Measurements from ENCODE around the gene API5. TPM values are rescaled to one million over a fixed set of nuclear protein-coding genes. Genes with fewer than 3 reads are reported as not detected.
A peak's percentile ranks its signal among the peaks of the same experiment; 100 is the strongest.

The API5 gene
- polyA plus RNA-seq, 1 of the 3 experiments (the other 2 are of a cell fraction), result 80.9 TPM

DNA sequence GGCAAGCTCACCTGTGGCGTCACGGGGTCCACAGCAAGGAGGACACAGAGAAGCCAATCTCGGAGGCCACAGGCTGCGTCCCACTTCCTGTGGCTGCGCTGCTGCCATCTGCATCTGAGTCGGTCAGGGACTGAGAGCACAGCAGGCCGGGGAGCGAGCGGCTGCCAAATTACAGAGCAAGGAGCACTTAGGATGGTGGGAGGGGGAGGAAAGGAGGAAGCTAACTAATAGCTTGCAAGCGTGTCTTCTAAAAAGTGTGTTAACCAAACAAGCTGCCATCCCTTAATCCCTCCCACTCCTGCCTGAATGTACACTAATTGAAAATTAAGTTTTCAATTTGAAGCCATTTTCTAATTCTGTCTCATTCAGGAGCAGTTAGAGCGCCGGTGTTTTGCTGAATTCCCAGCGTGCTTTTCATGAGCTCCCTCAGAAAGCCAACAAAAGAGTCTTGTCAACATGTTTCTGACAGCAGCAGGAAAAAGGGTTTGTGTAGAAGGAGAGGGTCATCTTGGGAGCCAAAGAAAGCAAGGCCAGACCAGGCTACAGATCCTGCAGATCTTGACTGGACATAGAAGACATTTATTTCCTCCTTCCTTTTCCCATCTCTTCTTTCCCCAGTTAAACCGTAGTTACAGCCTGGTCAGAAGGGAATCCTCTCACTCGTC lies 42.4 kb upstream of the API5 start:
- 28% methylated on average over 15 of the region's 15 CpGs for WGBS (ENCODE audit: low lambda C conversion rate)
- H3K9ac ChIP-seq, result no peak overlapping the region
- H3K36me3 ChIP-seq (replicated peaks in 1 of 2; ENCODE audit: control insufficient read depth in 1 of 2, insufficient read depth in 2 of 2, low read length in 1 of 2), result no peaks in the 10 kb centered on the region
- no peaks in the 10 kb centered on the region for H4K20me1 ChIP-seq (ENCODE audit: insufficient read depth)
- no peaks in the 10 kb centered on the region for H3K9me3 ChIP-seq
- peak; percentile 50 for DNase-seq
- no peak overlapping the region for H3K4me3 ChIP-seq (ENCODE audit: low read depth in 2 of 2, low read length in 1 of 2)
- no peak overlapping the region for H2AFZ ChIP-seq (ENCODE audit: low read depth)
- H3K27ac ChIP-seq (ENCODE audit: low read depth in 2 of 2, low read length in 1 of 2), result peak overlapping the region in 1 of 2 experiments; percentile 71; a peak in 2 of 4 replicates
- H3K79me2 ChIP-seq (ENCODE audit: insufficient read depth), result no peaks in the 10 kb centered on the region
- peaks cover 0 to 21% of the 10 kb centered on the region in 2 experiments; a peak in 2 of 4 replicates for H3K4me1 ChIP-seq (ENCODE audit: control insufficient read depth in 1 of 2, insufficient read depth in 2 of 2, low read depth in 1 of 2, low read length in 1 of 2)
- TF ChIP-seq, protein P1, sequence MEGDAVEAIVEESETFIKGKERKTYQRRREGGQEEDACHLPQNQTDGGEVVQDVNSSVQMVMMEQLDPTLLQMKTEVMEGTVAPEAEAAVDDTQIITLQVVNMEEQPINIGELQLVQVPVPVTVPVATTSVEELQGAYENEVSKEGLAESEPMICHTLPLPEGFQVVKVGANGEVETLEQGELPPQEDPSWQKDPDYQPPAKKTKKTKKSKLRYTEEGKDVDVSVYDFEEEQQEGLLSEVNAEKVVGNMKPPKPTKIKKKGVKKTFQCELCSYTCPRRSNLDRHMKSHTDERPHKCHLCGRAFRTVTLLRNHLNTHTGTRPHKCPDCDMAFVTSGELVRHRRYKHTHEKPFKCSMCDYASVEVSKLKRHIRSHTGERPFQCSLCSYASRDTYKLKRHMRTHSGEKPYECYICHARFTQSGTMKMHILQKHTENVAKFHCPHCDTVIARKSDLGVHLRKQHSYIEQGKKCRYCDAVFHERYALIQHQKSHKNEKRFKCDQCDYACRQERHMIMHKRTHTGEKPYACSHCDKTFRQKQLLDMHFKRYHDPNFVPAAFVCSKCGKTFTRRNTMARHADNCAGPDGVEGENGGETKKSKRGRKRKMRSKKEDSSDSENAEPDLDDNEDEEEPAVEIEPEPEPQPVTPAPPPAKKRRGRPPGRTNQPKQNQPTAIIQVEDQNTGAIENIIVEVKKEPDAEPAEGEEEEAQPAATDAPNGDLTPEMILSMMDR (IDR thresholded peaks at IDR 0.05), result no peak
- TF ChIP-seq, protein P2, sequence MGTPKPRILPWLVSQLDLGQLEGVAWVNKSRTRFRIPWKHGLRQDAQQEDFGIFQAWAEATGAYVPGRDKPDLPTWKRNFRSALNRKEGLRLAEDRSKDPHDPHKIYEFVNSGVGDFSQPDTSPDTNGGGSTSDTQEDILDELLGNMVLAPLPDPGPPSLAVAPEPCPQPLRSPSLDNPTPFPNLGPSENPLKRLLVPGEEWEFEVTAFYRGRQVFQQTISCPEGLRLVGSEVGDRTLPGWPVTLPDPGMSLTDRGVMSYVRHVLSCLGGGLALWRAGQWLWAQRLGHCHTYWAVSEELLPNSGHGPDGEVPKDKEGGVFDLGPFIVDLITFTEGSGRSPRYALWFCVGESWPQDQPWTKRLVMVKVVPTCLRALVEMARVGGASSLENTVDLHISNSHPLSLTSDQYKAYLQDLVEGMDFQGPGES (IDR thresholded peaks at IDR 0.05; ENCODE audit: low read depth, low read length), result no peak
- TF ChIP-seq SIN3A (IDR thresholded peaks at IDR 0.05; ENCODE audit: borderline replicate concordance, low read depth, low read length) (no peak), TCF12 (IDR thresholded peaks at IDR 0.05) (no peak), USF2 (IDR thresholded peaks at IDR 0.05; ENCODE audit: borderline replicate concordance, low read depth, low read length) (no peak), ZBTB33 (IDR thresholded peaks at IDR 0.05; ENCODE audit: borderline replicate concordance, low read depth) (no peak), POLR2AphosphoS5 (IDR thresholded peaks at IDR 0.05; ENCODE audit: low read depth, low read length) (no peak), FOXM1 (IDR thresholded peaks at IDR 0.05; ENCODE audit: low read depth) (no peak), RCOR1 (IDR thresholded peaks at IDR 0.05; ENCODE audit: low read length) (no peak), RXRA (IDR thresholded peaks at IDR 0.05; ENCODE audit: borderline replicate concordance, low read depth) (no peak), GABPA (IDR thresholded peaks at IDR 0.05; ENCODE audit: low read depth) (no peak)
- TF ChIP-seq, protein P3, sequence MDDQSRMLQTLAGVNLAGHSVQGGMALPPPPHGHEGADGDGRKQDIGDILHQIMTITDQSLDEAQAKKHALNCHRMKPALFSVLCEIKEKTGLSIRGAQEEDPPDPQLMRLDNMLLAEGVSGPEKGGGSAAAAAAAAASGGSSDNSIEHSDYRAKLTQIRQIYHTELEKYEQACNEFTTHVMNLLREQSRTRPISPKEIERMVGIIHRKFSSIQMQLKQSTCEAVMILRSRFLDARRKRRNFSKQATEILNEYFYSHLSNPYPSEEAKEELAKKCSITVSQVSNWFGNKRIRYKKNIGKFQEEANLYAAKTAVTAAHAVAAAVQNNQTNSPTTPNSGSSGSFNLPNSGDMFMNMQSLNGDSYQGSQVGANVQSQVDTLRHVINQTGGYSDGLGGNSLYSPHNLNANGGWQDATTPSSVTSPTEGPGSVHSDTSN (IDR thresholded peaks at IDR 0.05), result no peak
- no peak overlapping the region for H3K4me2 ChIP-seq
- ChIA-PET POLR2A (no interaction called here), CTCF (interaction anchor here (1.0 to 5.3 kb wide), 4 partner anchors 9 to 439 kb away, joined by 3 to 28 read pairs (median 11); partner anchors contain the start of gene API5)
- no peaks in the 10 kb centered on the region for H3K27me3 ChIP-seq (ENCODE audit: insufficient read depth)
- no peaks in the 10 kb centered on the region for H3F3A ChIP-seq (replicated peaks; ENCODE audit: insufficient read depth)
- no peaks in the 10 kb centered on the region for H3K9me2 ChIP-seq
